ENCODE data around the gene RAB5A.
"Not testable (repeated sequence)": the region's sequence is repeated elsewhere in the genome, so short reads cannot be mapped to it uniquely, and the experiment has no call there.

The RAB5A gene, protein sequence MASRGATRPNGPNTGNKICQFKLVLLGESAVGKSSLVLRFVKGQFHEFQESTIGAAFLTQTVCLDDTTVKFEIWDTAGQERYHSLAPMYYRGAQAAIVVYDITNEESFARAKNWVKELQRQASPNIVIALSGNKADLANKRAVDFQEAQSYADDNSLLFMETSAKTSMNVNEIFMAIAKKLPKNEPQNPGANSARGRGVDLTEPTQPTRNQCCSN

DNA sequence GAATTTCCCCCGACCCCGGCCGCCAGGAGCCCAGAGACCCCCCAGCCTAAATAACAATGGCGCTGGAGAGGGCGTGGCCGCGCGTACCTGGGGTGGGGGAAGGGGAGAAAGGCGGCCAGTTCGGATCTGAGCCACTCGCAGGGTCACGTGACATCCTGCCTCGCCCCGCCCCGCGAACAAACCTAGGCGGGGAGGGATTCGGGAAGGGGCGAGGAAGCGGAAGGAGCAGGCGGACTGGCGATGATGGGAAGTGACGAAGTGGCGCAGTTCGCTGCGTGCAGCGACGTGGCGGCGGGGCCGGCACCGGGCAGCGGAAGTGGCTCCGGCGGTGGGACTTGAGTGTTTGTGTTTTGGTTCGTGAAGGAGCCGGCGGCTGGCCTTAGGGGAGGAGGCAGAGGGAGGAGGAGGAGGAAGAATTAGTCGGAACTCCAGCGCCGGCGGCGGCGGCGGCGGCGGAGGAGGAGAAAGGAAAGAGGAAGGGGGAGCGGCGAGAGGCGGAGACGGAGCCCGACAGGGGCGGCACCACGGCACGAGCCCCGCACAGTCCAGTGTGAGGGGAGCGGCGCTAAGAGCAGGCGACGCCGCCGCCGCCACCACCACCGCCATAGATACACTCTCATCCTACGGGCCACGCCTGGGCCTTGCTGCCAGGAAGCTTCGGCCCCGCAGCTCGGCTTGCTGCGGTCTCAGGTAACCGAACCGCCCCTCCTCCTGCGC, at the start of gene RAB5A:
RAB5A (plus strand) TSS at position 266 of the 717 bp plus-strand sequence. CDS start 3,802 bp downstream, outside the sequence.
- H3K27me3 ChIP-seq (ENCODE audit: low read depth), result no peaks in the 10 kb centered on the region
- peak; percentile 99 for DNase-seq (ENCODE audit: low spot score in 2 of 2)
- H3K36me3 ChIP-seq (replicated peaks), result peaks cover 14% of the 10 kb centered on the region
- in situ Hi-C loops (cut with MboI; ENCODE audit: low sequenced_read_pairs), result loop anchor here (5.0 kb wide), 1 partner anchor 95 kb away; the partner anchor contains the start of gene KAT2B
- peaks cover 18% of the 10 kb centered on the region for H3K4me1 ChIP-seq
- H3K4me3 ChIP-seq, result peak within 1 kb of the TSS; percentile 93
- H3K9me3 ChIP-seq, result no peaks in the 10 kb centered on the region

DNA sequence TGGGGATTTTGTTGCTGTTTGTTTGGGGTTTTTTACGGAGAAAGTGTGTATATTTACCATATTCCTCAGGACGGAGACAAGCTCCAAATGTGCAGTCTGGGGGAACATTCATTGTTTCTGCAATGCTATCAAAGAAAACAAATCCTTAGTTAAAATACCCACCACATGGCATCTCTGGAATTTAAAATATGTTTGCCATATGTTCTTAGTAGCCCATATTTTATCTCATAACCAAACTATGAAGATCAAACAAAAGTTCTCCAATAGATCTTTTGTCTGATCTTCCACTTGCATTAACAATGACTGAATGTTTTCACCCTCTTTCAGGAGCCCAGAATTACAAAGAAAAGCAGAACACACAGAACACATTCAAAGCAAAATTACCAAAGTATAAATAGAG, 48.2 kb upstream of the RAB5A start:
- Histone ChIP-seq H3K27me3 (ENCODE audit: low read depth) (no peaks in the 10 kb centered on the region), H3K4me3 (no peak overlapping the region), H3K4me1 (peaks cover 25% of the 10 kb centered on the region), H3K36me3 (replicated peaks) (no peaks in the 10 kb centered on the region), H3K9me3 (no peaks in the 10 kb centered on the region)
- in situ Hi-C loops (cut with MboI; ENCODE audit: low sequenced_read_pairs), result no loop called here
- DNase-seq (ENCODE audit: low spot score in 2 of 2), result peak in 1 of 2 experiments; percentile 65

DNA sequence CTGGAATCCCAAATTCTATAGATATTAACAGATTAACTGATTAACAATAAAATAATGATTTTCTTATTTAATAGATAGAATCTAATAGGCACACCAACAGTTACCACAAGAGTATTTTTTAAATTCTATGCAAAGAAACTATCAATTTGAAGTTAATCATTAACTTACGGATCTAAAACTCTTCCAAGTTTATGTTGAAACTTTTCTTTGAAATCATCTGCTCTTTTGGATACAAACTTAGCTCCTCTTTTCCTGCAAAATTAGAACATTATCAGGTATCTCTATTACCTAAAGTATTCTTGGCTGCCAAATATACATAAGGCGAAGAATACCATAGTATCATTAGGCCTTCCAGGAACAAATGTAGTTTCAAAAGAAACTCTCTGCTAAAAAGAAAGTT, 47.6 kb upstream of the RAB5A start:
- no peaks in the 10 kb centered on the region for H3K36me3 ChIP-seq (replicated peaks)
- H3K9me3 ChIP-seq, result no peaks in the 10 kb centered on the region
- in situ Hi-C loops (cut with MboI; ENCODE audit: low sequenced_read_pairs), result no loop called here
- peaks cover 25% of the 10 kb centered on the region for H3K4me1 ChIP-seq
- DNase-seq (ENCODE audit: low spot score in 2 of 2), result no peak
- H3K4me3 ChIP-seq, result no peak overlapping the region
- H3K27me3 ChIP-seq (ENCODE audit: low read depth), result no peaks in the 10 kb centered on the region

DNA sequence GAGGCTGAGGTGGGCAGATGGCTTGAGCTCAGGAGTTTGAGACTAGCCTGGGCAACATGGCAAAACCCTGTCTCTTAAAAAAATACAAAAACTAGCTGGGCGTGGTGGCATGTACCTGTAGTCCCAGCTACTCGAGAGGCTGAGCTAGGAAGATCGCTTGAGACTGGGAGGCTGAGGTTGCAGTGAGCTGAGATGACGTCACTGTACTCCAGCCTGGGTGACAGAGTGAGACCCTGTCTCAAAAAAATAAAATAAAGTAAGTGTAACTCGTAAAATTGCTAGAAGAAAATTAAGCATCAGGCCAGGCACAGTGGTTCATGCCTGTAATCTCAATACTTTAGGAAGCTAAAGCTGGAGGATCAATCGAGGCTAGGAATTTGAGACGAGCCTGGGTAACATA, 47.1 kb upstream of the RAB5A start:
- H3K4me1 ChIP-seq, result peaks cover 25% of the 10 kb centered on the region
- DNase-seq (ENCODE audit: low spot score in 2 of 2); H3K9me3 ChIP-seq; in situ Hi-C loops (cut with MboI; ENCODE audit: low sequenced_read_pairs); H3K4me3 ChIP-seq; H3K36me3 ChIP-seq (replicated peaks); H3K27me3 ChIP-seq (ENCODE audit: low read depth): not testable (repeated sequence)

DNA sequence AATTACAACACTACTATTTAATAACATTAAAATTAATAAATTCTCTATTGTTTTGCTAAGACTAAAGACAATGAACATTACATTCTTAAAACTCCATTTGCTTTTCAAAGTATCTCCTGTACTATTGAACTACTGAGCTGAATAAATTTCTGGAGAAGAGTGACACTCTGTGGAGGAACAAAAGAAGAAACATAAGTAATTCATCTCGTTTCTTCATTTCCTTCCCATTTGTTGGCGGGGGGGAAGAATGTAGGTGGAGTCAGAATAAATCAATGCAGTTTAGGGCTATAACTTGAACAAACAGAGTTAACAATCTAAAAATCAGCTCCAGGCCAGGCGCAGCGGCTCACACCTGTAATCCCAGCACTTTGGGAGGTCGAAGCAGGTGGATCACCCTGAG, 45.6 kb upstream of the RAB5A start:
- DNase-seq (ENCODE audit: low spot score in 2 of 2), result no peak
- in situ Hi-C loops (cut with MboI; ENCODE audit: low sequenced_read_pairs), result no loop called here
- H3K27me3 ChIP-seq (ENCODE audit: low read depth), result no peaks in the 10 kb centered on the region
- H3K4me3 ChIP-seq, result no peak overlapping the region
- H3K36me3 ChIP-seq (replicated peaks), result no peaks in the 10 kb centered on the region
- no peaks in the 10 kb centered on the region for H3K9me3 ChIP-seq
- H3K4me1 ChIP-seq, result peaks cover 25% of the 10 kb centered on the region

DNA sequence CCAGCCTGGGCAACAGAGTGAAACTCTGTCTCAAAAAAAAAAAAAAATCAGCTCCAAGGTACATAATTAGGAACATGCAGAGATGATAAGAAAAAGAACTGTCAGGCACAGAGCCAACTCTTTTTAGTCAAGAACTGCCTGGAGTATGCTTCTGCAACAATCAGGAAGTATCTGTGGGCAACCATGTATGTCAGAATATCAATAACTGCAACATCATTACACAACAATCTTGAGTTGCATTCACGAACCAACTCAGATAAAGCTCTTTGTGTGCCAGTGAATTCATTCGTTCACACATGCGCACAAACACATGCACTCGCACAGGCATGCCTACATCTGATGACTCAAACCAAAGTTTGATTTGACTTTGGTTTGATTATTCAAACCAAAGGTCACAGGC, 45.0 kb upstream of the RAB5A start:
- in situ Hi-C loops (cut with MboI; ENCODE audit: low sequenced_read_pairs), result no loop called here
- DNase-seq (ENCODE audit: low spot score in 2 of 2), result no peak
- H3K9me3 ChIP-seq, result 0 out of 2 replicates have a peak, but pooled peaks cover 2% of the 10 kb centered on the region

DNA sequence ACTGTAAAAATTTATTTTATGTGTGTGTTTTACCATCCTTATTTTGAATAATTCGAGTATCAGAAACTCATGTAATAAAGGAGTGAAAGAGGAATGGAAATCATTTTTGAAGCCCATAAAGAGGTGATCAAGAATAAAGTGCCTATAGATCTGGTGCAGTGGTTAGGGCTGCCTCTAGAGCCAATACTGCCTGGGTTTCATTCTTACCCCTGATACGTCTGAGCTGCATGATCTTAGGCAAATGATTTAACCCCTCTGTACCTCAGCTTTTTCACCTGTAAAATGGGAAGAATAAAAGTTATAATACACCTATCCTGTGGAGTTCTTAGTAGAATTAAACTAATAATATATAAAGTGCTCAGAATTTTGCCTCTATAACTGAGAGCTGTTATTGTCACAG, 43.2 kb upstream of the RAB5A start:
- H3K4me1 ChIP-seq, result peaks cover 16% of the 10 kb centered on the region
- H3K9me3 ChIP-seq, result 0 out of 2 replicates have a peak, but pooled peaks cover 2% of the 10 kb centered on the region
- H3K27me3 ChIP-seq (ENCODE audit: low read depth), result no peaks in the 10 kb centered on the region
- no peak for DNase-seq (ENCODE audit: low spot score in 2 of 2)
- H3K4me3 ChIP-seq, result no peak overlapping the region
- H3K36me3 ChIP-seq (replicated peaks), result no peaks in the 10 kb centered on the region
- in situ Hi-C loops (cut with MboI; ENCODE audit: low sequenced_read_pairs), result no loop called here

More for the DNA sequence above, 45.0 kb upstream of the RAB5A start:
- Histone ChIP-seq H3K27me3 (ENCODE audit: low read depth) (no peaks in the 10 kb centered on the region), H3K4me1 (peaks cover 25% of the 10 kb centered on the region), H3K4me3 (no peak overlapping the region), H3K36me3 (replicated peaks) (no peaks in the 10 kb centered on the region)

DNA sequence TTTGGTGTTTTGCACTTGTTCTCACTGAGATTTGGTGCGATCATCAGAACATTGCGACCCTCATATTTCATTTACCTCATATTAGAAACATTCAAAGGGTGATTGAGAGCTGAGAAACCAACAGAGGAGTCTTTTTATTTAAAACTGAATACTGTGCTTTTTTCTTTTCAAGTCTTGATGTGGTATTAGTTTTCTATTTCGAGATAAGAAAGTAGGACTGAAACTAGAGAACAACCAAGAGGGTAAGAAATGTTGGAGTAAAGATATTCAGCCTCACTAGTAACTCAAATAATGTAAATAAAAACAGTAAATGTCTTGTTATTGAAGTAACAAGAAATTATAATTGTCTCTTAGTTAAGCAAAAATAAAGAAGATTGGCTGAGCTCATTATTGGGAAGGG, 39.4 kb upstream of the RAB5A start:
- Histone ChIP-seq H3K36me3 (replicated peaks) (no peaks in the 10 kb centered on the region), H3K4me1 (no peaks in the 10 kb centered on the region), H3K9me3 (0 out of 2 replicates have a peak, but pooled peaks cover 9% of the 10 kb centered on the region), H3K4me3 (no peak overlapping the region), H3K27me3 (ENCODE audit: low read depth) (no peaks in the 10 kb centered on the region)
- in situ Hi-C loops (cut with MboI; ENCODE audit: low sequenced_read_pairs), result no loop called here
- no peak for DNase-seq (ENCODE audit: low spot score in 2 of 2)

DNA sequence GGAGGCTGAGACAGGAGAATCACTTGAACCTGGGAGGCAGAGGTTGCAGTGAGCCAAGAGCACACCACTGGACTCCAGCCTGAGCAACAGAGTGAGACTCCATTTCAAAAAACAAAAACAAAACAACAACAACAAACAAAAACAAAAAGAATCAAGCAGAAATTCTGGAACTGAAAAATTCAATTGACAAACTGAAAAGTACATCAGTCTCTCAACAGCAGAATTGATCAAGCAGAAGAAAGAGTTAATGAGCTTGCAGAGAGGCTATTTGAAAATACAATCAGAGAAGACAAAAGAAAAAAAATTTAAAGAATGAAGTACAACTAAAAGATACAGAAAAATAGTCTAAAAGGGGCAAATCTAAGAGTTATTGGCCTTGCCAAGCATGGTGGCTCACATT, 35.4 kb upstream of the RAB5A start:
- no peak for DNase-seq (ENCODE audit: low spot score in 2 of 2)
- no peaks in the 10 kb centered on the region for H3K4me1 ChIP-seq

DNA sequence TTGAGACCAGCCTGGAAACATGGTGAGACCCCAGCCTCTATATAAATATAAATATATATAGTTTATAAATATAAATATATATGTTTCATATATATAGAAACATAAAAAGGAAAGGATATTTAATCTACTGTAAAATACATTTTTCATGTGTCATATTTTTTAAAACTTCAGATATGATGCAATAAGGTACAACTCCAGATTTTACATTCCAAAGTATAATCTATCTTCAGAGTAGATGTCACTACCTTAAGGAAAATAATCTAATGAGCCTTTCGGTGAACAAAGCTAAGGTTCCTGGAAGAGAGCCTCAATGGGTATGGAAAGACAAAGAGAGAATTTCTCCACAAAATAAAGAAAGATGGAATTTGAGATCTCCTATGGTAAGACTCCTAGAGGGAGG, 29.7 kb upstream of the RAB5A start:
- H3K4me1 ChIP-seq, result peaks cover 7% of the 10 kb centered on the region
- in situ Hi-C loops (cut with MboI; ENCODE audit: low sequenced_read_pairs), result no loop called here

More for the DNA sequence above, 35.4 kb upstream of the RAB5A start:
- no peak overlapping the region for H3K4me3 ChIP-seq
- 0 out of 2 replicates have a peak, but pooled peaks cover 11% of the 10 kb centered on the region for H3K9me3 ChIP-seq
- no peaks in the 10 kb centered on the region for H3K27me3 ChIP-seq (ENCODE audit: low read depth)
- H3K36me3 ChIP-seq (replicated peaks), result no peaks in the 10 kb centered on the region
- in situ Hi-C loops (cut with MboI; ENCODE audit: low sequenced_read_pairs), result no loop called here

DNA sequence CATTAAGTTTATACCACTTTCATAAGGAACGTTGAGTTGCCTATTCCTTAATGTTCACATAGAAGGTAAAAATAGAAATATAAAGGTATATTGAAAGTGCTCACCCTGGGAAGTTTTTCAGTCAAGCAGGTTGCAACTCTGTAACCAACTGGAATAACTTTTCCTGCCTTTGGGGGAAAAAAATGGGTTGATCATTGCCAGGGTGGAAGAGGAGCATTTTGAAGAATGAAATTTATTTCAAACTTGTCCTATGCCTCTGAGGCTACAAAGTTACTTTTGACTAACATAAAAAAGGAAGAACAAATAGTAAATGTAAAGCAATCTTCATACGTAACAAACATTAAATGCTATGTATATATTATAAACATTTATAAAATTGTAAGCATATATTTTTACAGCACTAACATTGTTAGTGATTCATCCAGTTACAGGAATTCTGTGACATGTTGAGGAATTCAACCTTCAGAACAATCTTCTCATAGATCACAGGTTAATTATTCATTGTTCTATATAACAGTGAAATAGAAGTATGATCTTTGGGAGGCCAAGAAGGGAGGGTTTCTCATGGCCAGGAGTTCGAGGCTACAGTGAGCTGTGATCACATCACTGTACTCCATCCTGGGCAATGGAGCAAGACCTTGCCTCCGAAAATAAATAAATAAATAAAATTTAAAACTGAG, 26.4 kb upstream of the RAB5A start:
- no peak overlapping the region for H3K4me3 ChIP-seq
- no peak for DNase-seq (ENCODE audit: low spot score in 2 of 2)
- peaks cover 7% of the 10 kb centered on the region for H3K4me1 ChIP-seq
- no peaks in the 10 kb centered on the region for H3K36me3 ChIP-seq (replicated peaks)
- no peaks in the 10 kb centered on the region for H3K9me3 ChIP-seq
- no peaks in the 10 kb centered on the region for H3K27me3 ChIP-seq (ENCODE audit: low read depth)
- in situ Hi-C loops (cut with MboI; ENCODE audit: low sequenced_read_pairs), result no loop called here

More for the DNA sequence above, 29.7 kb upstream of the RAB5A start:
- Histone ChIP-seq H3K36me3 (replicated peaks) (no peaks in the 10 kb centered on the region), H3K4me3 (no peak overlapping the region), H3K9me3 (0 out of 2 replicates have a peak, but pooled peaks cover 5% of the 10 kb centered on the region), H3K27me3 (ENCODE audit: low read depth) (no peaks in the 10 kb centered on the region)
- no peak for DNase-seq (ENCODE audit: low spot score in 2 of 2)

DNA sequence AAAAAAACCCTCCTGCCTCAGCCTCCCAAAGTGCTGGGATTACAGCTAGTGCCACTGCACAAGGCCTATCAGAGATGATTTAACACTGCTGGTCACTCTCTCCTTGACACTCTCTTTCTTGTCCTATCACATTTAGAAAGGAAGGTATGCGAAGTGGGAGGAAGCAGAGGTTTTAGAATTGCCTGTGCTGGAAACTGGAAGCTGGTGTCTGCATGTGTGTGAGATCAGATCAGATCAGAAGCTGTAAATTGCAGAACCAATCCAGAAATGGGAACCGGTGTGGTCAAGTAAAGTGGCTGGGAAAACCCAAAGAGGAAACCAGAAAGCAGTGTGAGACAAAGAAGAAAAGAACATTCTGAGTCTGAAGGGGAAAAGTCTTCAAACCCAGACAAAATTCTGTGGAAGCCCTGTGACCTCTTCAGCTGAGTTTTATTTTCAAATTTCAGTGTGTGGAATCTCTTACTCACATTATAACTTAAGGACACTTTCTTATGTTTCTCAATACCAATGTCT, 15.7 kb upstream of the RAB5A start:
- in situ Hi-C loops (cut with MboI; ENCODE audit: low sequenced_read_pairs), result no loop called here
- no peak for DNase-seq (ENCODE audit: low spot score in 2 of 2)
- no peaks in the 10 kb centered on the region for H3K4me1 ChIP-seq

DNA sequence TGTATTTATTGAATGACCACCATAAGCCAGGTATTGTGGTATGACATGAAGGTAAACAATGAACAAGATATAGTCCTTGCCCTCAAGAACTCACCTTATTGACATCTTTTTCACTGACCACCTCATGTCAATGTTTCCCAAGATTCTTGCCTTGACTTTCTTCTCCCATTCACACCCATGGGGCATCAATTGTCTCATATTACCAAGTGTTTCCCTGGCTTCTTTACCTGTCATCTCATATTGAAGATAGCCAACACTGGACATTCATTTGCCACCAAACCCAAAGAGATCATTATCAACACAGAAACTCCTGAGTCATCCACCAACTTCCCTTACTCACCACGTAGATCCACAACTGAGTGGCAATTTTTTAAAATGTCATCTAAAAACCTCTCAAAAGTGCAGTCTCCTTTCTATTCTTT, 15.1 kb upstream of the RAB5A start:
- Histone ChIP-seq H3K27me3 (ENCODE audit: low read depth) (no peaks in the 10 kb centered on the region), H3K36me3 (replicated peaks) (no peaks in the 10 kb centered on the region), H3K9me3 (no peaks in the 10 kb centered on the region), H3K4me1 (no peaks in the 10 kb centered on the region), H3K4me3 (no peak overlapping the region)
- in situ Hi-C loops (cut with MboI; ENCODE audit: low sequenced_read_pairs), result no loop called here
- DNase-seq (ENCODE audit: low spot score in 2 of 2), result no peak

More for the DNA sequence above, 15.7 kb upstream of the RAB5A start:
- Histone ChIP-seq H3K27me3 (ENCODE audit: low read depth) (no peaks in the 10 kb centered on the region), H3K9me3 (no peaks in the 10 kb centered on the region), H3K36me3 (replicated peaks) (no peaks in the 10 kb centered on the region), H3K4me3 (no peak overlapping the region)

DNA sequence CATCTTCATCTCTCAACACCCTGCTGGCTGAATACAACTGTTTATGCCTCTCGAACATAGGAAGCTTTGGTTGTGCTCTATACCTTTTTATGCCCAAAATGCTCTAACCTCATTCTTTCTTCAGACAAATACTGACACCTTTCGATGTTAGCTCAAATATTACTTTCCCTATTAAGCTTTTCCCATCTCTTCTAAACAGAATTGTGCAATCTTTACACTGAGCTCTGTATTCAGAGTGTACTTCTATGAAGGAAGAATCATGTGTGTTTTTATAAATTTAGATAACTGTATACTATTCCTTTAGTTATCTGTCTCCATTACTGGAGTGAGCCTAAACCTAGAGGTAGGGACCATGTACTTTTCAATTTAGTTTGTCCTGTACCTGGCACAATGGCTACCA, 14.5 kb upstream of the RAB5A start:
- in situ Hi-C loops (cut with MboI; ENCODE audit: low sequenced_read_pairs), result no loop called here
- Histone ChIP-seq H3K9me3 (no peaks in the 10 kb centered on the region), H3K36me3 (replicated peaks) (no peaks in the 10 kb centered on the region), H3K4me3 (no peak overlapping the region), H3K4me1 (no peaks in the 10 kb centered on the region), H3K27me3 (ENCODE audit: low read depth) (no peaks in the 10 kb centered on the region)
- DNase-seq (ENCODE audit: low spot score in 2 of 2), result no peak

Measured in HAP-1 (cell line).